ENCODE results near the gene EFHD1. TPM values are rescaled to one million over a fixed set of nuclear protein-coding genes. Genes with fewer than 3 reads are reported as not detected.

The EFHD1 gene, protein sequence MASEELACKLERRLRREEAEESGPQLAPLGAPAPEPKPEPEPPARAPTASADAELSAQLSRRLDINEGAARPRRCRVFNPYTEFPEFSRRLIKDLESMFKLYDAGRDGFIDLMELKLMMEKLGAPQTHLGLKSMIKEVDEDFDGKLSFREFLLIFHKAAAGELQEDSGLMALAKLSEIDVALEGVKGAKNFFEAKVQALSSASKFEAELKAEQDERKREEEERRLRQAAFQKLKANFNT
- 1 to 10 TPM; 1.4 to 3.4 TPM for total RNA-seq

DNA sequence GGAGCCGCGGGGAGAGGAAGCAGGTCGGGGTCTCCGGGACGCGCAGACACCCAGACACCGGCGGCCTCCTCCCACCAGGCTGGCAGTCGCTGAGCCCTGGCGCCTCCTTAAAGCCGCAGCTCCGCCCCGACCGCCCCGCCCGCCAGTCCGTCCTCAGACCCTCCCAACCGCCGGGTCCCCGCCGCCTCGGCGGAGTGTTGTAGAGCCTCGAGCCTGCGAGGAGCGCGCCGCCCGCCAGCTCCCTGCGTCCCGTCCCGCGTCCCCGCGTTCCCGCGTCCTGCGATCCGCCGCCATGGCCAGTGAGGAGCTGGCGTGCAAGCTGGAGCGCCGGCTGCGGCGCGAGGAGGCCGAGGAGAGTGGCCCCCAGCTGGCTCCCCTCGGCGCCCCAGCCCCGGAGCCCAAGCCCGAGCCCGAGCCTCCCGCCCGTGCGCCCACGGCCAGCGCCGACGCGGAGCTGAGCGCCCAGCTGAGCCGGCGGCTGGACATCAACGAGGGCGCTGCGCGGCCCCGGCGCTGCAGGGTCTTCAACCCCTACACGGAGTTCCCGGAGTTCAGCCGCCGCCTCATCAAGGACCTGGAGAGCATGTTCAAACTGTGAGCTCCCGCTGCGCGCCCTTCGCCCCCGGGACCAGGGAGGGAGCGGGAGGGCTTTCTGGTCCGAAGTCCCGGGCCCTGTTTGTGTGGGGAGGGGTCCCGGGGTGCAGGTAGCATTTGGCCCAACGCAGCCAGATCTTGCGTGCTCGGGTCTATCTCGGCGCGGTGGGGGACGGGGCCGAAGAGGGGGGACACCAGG is at the start of gene EFHD1:
Gene EFHD1 (plus strand): TSS at position 192 of the 793 bp plus-strand sequence. CDS start 101 bp downstream, at position 293.
- H3K4me3 ChIP-seq = peak within 1 kb of the TSS; percentile 46
- peak within 1 kb of the TSS in 1 of 2 donors; percentile 43 for H3K9ac ChIP-seq (ENCODE audit: low read depth in 2 of 2, low read length in 2 of 2)
- DNase-seq = peak; percentile 77
- H3K9me3 ChIP-seq = no peaks in the 10 kb centered on the region
- H3K36me3 ChIP-seq = no peaks in the 10 kb centered on the region
- TF ChIP-seq CTCF (IDR thresholded peaks at IDR 0.05) = no peak
- H3K4me1 ChIP-seq = peaks cover 6% of the 10 kb centered on the region
- peaks cover 32% of the 10 kb centered on the region for H3K27me3 ChIP-seq
- H3K27ac ChIP-seq = peak within 1 kb of the TSS; percentile 8
- intact Hi-C loops (cut with DNase I) = no loop called here

DNA sequence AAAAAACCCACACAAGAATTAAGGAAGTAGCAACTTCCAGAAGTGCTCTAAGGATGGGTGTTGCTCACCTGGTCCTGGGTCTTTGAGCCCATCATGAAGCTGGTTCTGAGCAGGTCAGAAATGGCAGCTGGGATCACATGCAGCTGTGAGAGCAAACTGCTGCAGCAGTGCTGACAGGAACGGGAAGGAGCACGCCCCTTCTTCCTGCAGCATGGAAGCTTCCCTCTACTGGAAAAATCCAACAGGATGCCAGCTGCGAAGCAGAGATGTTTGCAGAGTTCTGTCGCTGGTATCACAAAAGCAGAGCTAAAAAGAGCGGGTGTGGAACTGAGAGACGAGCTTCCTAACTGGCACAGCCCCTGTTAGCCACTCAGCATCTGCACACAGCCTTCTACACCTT is 49.2 kb upstream of the EFHD1 start:
- Histone ChIP-seq H3K36me3 (no peaks in the 10 kb centered on the region), H3K27me3 (no peaks in the 10 kb centered on the region), H3K4me3 (no peak overlapping the region), H3K4me1 (peaks cover 12% of the 10 kb centered on the region), H3K27ac (no peak overlapping the region), H3K9ac (ENCODE audit: low read depth in 2 of 2, low read length in 2 of 2) (no peak overlapping the region), H3K9me3 (no peaks in the 10 kb centered on the region)
- intact Hi-C loops (cut with DNase I) = no loop called here
- no peak for DNase-seq
- TF ChIP-seq CTCF (IDR thresholded peaks at IDR 0.05) = no peak

- intact Hi-C loops (cut with DNase I) = no loop called here
- H3K4me3 ChIP-seq = no peak overlapping the region
- H3K27me3 ChIP-seq = no peaks in the 10 kb centered on the region
- H3K9me3 ChIP-seq = no peaks in the 10 kb centered on the region
- H3K9ac ChIP-seq (ENCODE audit: low read depth in 2 of 2, low read length in 2 of 2) = no peak overlapping the region
- H3K27ac ChIP-seq = no peak overlapping the region
- H3K36me3 ChIP-seq = no peaks in the 10 kb centered on the region
- no peak for DNase-seq
- peaks cover 16% of the 10 kb centered on the region for H3K4me1 ChIP-seq
- TF ChIP-seq CTCF (IDR thresholded peaks at IDR 0.05) = no peak
Observed at GRCh38 chr2:232586943-232587505, 46.4 kb upstream of the EFHD1 start.

DNA sequence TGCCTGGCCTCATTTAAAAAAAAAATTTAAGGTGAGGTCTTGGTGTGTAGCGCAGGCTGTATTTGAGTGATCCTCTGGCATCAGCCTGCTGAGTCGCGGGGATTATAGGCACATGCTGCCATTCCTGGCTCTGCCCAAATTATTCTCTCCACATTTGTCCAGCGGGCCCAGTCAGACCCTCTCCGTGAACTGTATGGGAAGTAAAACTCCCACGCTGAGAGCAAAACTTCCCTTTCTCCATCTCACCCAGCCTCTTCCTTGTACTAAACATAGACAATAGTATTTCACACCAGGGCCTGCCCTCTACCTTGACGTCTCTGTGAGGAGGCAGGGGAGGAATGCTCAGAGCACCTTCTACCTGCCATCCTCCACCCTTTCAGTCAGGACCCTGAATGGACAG is 45.9 kb upstream of the EFHD1 start:
- no peak for DNase-seq
- H3K4me1 ChIP-seq = peaks cover 16% of the 10 kb centered on the region
- H3K9me3 ChIP-seq = no peaks in the 10 kb centered on the region
- H3K4me3 ChIP-seq = no peak overlapping the region
- intact Hi-C loops (cut with DNase I) = no loop called here
- no peak for TF ChIP-seq CTCF (IDR thresholded peaks at IDR 0.05)
- H3K9ac ChIP-seq (ENCODE audit: low read depth in 2 of 2, low read length in 2 of 2) = no peak overlapping the region
- H3K36me3 ChIP-seq = no peaks in the 10 kb centered on the region
- no peak overlapping the region for H3K27ac ChIP-seq
- no peaks in the 10 kb centered on the region for H3K27me3 ChIP-seq

- intact Hi-C loops (cut with DNase I) = no loop called here
- Histone ChIP-seq H3K27ac (peak overlapping the region; percentile 37), H3K27me3 (no peaks in the 10 kb centered on the region), H3K4me3 (no peak overlapping the region), H3K9me3 (no peaks in the 10 kb centered on the region), H3K9ac (ENCODE audit: low read depth in 2 of 2, low read length in 2 of 2) (no peak overlapping the region), H3K36me3 (no peaks in the 10 kb centered on the region), H3K4me1 (peaks cover 16% of the 10 kb centered on the region)
- no peak for TF ChIP-seq CTCF (IDR thresholded peaks at IDR 0.05)
- no peak for DNase-seq
Observed at GRCh38 chr2:232588031-232588430, 45.4 kb upstream of the EFHD1 start.

Data from colonic mucosa (tissue), 4 donors.